Hepatocyte (in vitro differentiated cells): ENCODE measurements around the gene ATG14.

Experiments
- CTCF ChIP-seq: fragments of 200-600 bp; sonication (generic); IDR thresholded peaks from 2 replicates; pipeline ENCODE4 v1.5.1; 2016; ENCODE audit warnings: antibody characterized with exemption, mild to moderate bottlenecking; ENCODE audit not compliant: poor library complexity
- EZH2phosphoT487 ChIP-seq: fragments of 200-600 bp; sonication (generic); IDR thresholded peaks from one replicate; pipeline ENCODE4 v1.6.1; 2018; ENCODE audit warnings: antibody characterized with exemption, mild to moderate bottlenecking, low read depth, moderate library complexity; ENCODE audit not compliant: unreplicated experiment, severe bottlenecking

DNA sequence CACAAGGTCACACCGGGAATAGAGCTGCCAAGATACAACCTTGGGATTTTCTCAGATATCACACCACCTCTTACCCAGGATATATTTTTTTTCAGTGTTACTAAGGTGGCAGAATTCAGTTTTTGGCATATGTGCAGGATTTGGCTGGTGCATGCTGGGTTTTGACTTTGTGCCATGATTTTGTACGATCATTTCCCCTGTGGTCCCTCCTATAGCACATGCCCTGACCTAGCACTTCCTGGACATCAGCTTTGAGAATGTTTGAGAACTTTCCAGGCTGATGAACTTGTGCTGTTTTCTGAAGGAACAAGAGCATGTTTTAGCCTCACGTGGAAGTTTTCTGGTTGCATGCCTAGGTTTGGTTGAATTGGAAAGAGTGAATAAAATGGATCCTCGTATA is 39.8 kb upstream of the ATG14 start:
- TF ChIP-seq CTCF (no peak), EZH2phosphoT487 (no peak)
